ES-I3 (cell line): ENCODE measurements around the gene FAM107B.

Experiments used
- H3K36me3 ChIP-seq: 2 replicates; pipeline ENCODE4 v1.6.1; 2013; ENCODE audit warnings: mild to moderate bottlenecking, low read length, control low read depth, moderate library complexity; ENCODE audit not compliant: insufficient read depth
- H3K4me1 ChIP-seq: 2 replicates; pipeline ENCODE4 v1.6.1; 2013; ENCODE audit warnings: mild to moderate bottlenecking, control low read depth, low read length; ENCODE audit not compliant: insufficient read depth
- H3K9ac ChIP-seq: 2 replicates; pipeline ENCODE4 v1.6.1; 2013; ENCODE audit warnings: low read depth, mild to moderate bottlenecking, low read length, moderate library complexity
- H3K9me3 ChIP-seq: 2 replicates; pipeline ENCODE4 v1.6.1; 2013; ENCODE audit warnings: mild to moderate bottlenecking, low read length, moderate library complexity; ENCODE audit not compliant: control insufficient read depth, insufficient read depth

Gene FAM107B

GRCh38 chr10:14800397-14800796 lies 25.7 kb upstream of the FAM107B start:
- Histone ChIP-seq H3K4me1 (no peaks in the 10 kb centered on the region), H3K36me3 (no peaks in the 10 kb centered on the region), H3K9ac (no peak overlapping the region), H3K9me3 (no peaks in the 10 kb centered on the region)

GRCh38 chr10:14798636-14799035 lies 23.9 kb upstream of the FAM107B start:
- Histone ChIP-seq H3K36me3 (no peaks in the 10 kb centered on the region), H3K4me1 (no peaks in the 10 kb centered on the region), H3K9ac (no peak overlapping the region), H3K9me3 (no peaks in the 10 kb centered on the region)

GRCh38 chr10:14787938-14788337 lies 13.2 kb upstream of the FAM107B start:
- no peaks in the 10 kb centered on the region for H3K36me3 ChIP-seq
- no peak overlapping the region for H3K9ac ChIP-seq
- peaks cover 4% of the 10 kb centered on the region for H3K9me3 ChIP-seq
- peaks cover under 1% of the 10 kb centered on the region; the same call in 1 of the 2 replicates for H3K4me1 ChIP-seq

- Histone ChIP-seq H3K4me1 (peaks cover 4% of the 10 kb centered on the region; the same call in 1 of the 2 replicates), H3K36me3 (no peaks in the 10 kb centered on the region), H3K9me3 (peaks cover 4% of the 10 kb centered on the region), H3K9ac (no peak overlapping the region)
Observed at GRCh38 chr10:14784459-14785055, 9.9 kb upstream of the FAM107B start.

- H3K9ac ChIP-seq = no peak overlapping the region
- H3K36me3 ChIP-seq = no peaks in the 10 kb centered on the region
Observed at GRCh38 chr10:14782691-14783363, 8.1 kb upstream of the FAM107B start.

GRCh38 chr10:14781763-14782162 lies 7.1 kb upstream of the FAM107B start:
- Histone ChIP-seq H3K9me3 (peaks cover 4% of the 10 kb centered on the region), H3K36me3 (no peaks in the 10 kb centered on the region), H3K9ac (no peak overlapping the region), H3K4me1 (peaks cover 4% of the 10 kb centered on the region; the same call in 1 of the 2 replicates)

More at GRCh38 chr10:14782691-14783363, 8.1 kb upstream of the FAM107B start:
- H3K9me3 ChIP-seq = peaks cover 4% of the 10 kb centered on the region
- peaks cover 4% of the 10 kb centered on the region; the same call in 1 of the 2 replicates for H3K4me1 ChIP-seq

GRCh38 chr10:14779001-14779651 lies 4.4 kb upstream of the FAM107B start:
- Histone ChIP-seq H3K36me3 (no peaks in the 10 kb centered on the region), H3K4me1 (peaks cover 4% of the 10 kb centered on the region; the same call in 1 of the 2 replicates), H3K9ac (no peak overlapping the region), H3K9me3 (no peaks in the 10 kb centered on the region)

- Histone ChIP-seq H3K9ac (no peak overlapping the region), H3K36me3 (no peaks in the 10 kb centered on the region), H3K9me3 (no peaks in the 10 kb centered on the region), H3K4me1 (no peaks in the 10 kb centered on the region)
Observed at GRCh38 chr10:14776546-14776945, 1.8 kb upstream of the FAM107B start.

GRCh38 chr10:14775656-14776055 lies 959 bp upstream of the FAM107B start:
- Histone ChIP-seq H3K9ac (no peak overlapping the region), H3K4me1 (no peaks in the 10 kb centered on the region)

GRCh38 chr10:14774214-14774580 lies 500 bp downstream of the FAM107B start:
- H3K36me3 ChIP-seq = no peaks in the 10 kb centered on the region
- H3K4me1 ChIP-seq = no peaks in the 10 kb centered on the region
- no peak overlapping the region for H3K9ac ChIP-seq
- no peaks in the 10 kb centered on the region for H3K9me3 ChIP-seq

More at GRCh38 chr10:14775656-14776055, 959 bp upstream of the FAM107B start:
- no peaks in the 10 kb centered on the region for H3K36me3 ChIP-seq
- H3K9me3 ChIP-seq = no peaks in the 10 kb centered on the region

GRCh38 chr10:14773551-14774213 lies 1.0 kb downstream of the FAM107B start:
- no peaks in the 10 kb centered on the region for H3K36me3 ChIP-seq
- no peak overlapping the region for H3K9ac ChIP-seq
- no peaks in the 10 kb centered on the region for H3K4me1 ChIP-seq
- H3K9me3 ChIP-seq = no peaks in the 10 kb centered on the region

GRCh38 chr10:14772399-14772798 lies 2.3 kb downstream of the FAM107B start:
- H3K9ac ChIP-seq = no peak overlapping the region

GRCh38 chr10:14770927-14771326 lies 3.8 kb downstream of the FAM107B start:
- Histone ChIP-seq H3K4me1 (no peaks in the 10 kb centered on the region), H3K9ac (no peak overlapping the region), H3K36me3 (no peaks in the 10 kb centered on the region), H3K9me3 (no peaks in the 10 kb centered on the region)

More at GRCh38 chr10:14772399-14772798, 2.3 kb downstream of the FAM107B start:
- no peaks in the 10 kb centered on the region for H3K36me3 ChIP-seq
- no peaks in the 10 kb centered on the region for H3K9me3 ChIP-seq
- no peaks in the 10 kb centered on the region for H3K4me1 ChIP-seq

GRCh38 chr10:14761372-14761771 lies 13.3 kb downstream of the FAM107B start:
- H3K4me1 ChIP-seq = no peaks in the 10 kb centered on the region
- H3K36me3 ChIP-seq = no peaks in the 10 kb centered on the region
- H3K9ac ChIP-seq = no peak overlapping the region
- H3K9me3 ChIP-seq = no peaks in the 10 kb centered on the region
